Measurements from ENCODE around the gene TMCO1.
"Not testable (repeated sequence)": the region's sequence is repeated elsewhere in the genome, so short reads cannot be mapped to it uniquely, and the experiment has no call there.

Gene TMCO1

DNA sequence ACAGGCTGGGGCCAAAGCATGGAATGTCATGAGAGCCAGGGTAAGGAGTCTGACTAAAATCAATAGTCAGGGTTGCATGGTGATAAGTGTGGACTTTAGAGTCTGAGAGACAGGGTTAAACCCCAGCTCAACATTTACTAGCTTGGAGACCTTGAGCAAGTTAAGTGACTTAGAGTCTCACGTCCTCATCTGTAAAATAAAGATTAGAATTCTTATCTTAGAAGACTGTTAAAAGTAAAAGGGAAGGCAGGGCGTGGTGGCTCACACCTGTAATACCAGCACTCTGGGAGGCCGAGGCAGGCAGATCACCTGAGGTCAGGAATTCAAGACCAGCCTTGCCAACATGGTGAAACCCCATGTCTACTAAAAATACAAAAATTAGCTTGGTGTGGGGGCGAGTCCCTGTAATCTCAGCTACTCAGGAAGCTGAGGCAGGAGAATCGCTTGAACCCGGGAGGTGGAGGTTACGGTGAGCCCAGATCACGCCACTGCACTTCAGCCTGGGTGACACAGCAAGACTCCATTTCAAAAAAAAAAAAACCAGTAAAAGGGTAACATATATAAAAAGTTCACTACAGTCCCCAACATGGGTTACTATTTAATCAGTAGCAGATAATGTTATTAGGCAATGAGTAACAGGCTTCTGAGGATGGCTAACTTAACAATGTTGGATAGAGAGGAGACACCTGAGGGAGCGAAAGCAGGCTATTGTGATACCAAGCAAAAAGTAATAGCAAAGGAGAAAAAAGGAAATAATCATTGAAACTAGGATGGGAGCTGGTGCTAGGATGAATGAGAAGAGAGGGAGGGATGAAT lies 20.8 kb downstream of the TMCO1 start:
- DNase-seq (ENCODE audit: low read depth in 3 of 3, low spot score in 1 of 3), result no peak

DNA sequence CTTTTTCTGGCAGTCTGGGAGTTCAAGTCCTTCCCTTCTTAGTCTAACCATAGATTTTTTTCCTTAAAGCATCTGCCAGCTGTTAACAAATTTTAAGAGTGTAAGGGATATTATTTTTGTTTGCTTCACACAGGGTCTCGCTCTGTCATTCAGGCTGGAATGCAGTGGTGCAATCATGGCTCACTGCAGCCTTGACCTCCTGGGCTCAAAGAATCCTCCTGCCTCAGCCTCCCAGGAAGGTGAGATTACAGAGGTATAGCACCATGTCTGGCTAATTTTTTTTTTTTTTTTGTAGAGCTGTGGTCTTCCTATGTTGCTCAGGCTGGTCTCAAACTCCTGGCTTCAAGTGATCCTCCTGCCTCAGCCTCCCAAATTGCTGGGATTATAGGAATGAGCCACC lies 23.8 kb downstream of the TMCO1 start:
- DNase-seq (ENCODE audit: low read depth in 3 of 3, low spot score in 1 of 3), result not testable (repeated sequence)

DNA sequence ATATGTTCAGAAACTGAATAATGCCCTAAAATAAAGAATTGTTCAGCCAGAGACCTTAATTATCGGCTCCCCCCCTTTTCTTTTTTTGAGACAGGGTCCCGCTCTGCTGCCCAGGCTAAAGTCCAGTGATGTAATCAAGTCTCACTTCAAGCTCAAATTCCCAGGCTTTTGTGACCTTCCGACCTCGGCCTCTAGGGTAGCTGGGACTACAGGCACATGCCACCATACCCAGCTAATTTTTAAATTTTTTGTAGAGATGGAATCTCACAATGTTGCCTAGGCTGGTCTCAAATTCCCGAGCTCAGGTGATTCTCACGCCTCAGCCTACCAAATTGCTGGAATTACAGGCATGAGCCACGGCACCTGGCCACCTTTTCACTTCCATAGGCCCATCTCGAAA lies 26.5 kb downstream of the TMCO1 start:
- DNase-seq (ENCODE audit: low read depth in 3 of 3, low spot score in 1 of 3), result no peak

DNA sequence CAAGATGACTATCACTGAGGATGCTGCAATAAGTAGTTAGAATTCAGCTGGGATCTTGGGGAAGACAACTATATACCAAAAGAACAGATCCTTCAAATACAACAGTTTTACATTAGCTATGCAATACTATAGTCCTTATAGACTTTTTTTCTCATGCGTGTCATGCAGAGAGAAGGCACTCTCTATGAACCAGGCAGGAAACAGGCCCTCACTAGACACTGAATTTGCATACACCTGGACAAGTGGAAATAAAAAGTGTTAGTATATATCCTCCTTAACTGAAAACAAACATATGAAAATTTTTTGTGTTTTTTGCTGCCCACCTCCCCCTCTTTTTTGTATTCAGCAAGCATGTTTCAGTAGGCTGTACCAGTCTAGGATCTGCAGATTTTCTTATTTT lies 29.9 kb downstream of the TMCO1 start:
- DNase-seq (ENCODE audit: low read depth in 3 of 3, low spot score in 1 of 3), result no peak

DNA sequence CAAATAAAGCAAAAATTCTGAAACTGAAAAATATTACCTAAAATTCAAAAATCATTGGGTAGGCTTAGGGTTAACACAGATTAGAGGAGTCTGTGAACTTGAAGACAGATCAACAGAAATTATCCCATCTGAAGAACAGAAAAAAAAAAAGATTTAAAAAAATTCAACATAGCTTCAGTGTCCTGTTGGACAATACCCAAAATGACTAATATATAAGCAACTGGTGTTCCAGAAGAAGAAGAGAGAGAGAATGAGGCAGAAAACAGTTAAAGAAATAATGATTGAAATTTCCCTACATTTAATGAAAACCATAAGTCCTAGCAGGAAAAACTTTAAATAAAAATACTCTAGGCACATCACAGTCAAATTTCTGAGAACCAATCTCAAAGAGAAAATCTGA lies 31.5 kb downstream of the TMCO1 start:
- no peak for DNase-seq (ENCODE audit: low read depth in 3 of 3, low spot score in 1 of 3)

DNA sequence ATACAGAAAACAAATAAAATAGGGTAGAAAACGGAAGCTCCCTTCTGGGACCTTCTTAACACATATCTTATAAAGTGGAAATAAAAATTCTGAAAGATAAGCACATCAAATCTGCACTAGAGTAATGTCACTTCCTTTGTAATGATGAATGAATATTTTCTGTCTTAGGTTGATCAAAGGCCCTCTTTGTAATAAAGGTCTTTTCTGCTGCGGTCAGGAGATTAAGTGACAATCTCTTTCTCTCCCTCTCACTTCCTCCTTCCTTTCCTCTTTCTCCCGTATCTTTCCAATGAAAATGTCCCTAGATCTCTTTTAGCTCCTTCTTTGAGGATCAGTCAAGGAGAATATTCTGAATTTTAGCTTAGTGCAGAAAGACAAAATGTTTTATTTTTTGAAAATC lies 33.8 kb downstream of the TMCO1 start:
- no peak for DNase-seq (ENCODE audit: low read depth in 3 of 3, low spot score in 1 of 3)

DNA sequence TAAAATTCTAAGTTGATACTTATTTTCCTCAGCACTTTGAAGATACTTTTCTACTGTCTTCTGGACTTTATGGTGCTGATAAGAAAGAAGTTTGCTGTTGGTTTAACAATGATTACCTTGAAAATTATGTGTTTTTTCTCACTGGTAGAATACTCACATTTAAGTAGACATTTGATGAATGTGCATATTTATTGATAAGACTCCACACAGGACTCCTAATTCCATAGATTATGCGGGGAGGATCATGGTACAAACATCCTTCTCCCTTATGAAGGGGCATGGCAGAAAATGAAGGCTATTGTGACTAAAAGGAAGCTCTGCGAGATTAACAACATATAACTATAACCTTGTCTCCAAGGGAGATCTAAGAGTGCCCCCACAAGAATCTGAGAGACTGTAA lies 41.8 kb downstream of the TMCO1 start:
- DNase-seq (ENCODE audit: low read depth in 3 of 3, low spot score in 1 of 3), result no peak

DNA sequence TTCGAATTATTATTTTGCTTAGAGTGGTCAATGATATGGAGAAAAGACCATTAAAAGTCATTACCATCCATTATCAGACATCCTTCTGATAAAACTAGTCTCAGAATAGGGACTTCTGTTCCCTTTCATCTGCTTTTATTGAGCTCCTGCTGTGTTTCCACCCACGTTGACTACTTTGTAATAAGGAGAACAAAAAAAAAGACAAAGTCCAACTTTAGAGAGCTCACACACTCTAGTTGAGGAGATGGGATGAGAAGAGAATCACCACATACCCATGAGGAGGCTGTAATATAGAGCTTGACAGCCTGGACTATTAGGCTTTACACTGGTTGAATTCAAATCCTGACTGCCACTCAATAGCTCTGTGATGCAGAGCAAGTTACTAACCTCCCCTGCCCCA lies 42.5 kb downstream of the TMCO1 start:
- DNase-seq (ENCODE audit: low read depth in 3 of 3, low spot score in 1 of 3), result no peak

DNA sequence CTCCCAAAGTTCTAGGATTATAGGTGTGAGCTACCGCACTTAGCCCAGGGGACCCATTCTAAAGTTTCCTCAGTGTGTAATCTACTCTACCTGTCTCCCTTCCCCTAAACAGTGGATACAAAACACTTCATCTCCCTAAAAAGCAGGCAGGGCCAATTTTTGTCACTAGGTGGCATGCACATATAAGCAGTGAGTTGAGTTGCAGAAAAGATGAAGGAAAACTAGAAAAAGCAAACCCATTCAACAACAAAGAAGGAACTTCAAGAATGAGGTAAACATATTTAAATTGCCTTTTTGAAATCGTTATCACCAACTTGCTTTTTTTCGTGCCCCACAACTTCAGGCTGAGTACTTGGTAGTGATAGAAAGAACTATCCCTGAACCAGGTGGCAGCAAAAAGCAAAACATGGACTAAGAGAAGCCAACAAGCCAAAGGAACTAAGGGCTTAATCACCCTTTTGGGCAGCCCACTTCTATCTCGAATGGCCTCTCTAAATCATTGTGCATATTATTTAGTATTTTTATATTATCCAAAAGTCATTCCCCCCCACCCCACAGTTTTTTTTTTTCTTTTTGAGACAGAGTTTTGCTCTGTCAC lies 50.7 kb downstream of the TMCO1 start:
- no peak for DNase-seq (ENCODE audit: low read depth in 3 of 3, low spot score in 1 of 3)

DNA sequence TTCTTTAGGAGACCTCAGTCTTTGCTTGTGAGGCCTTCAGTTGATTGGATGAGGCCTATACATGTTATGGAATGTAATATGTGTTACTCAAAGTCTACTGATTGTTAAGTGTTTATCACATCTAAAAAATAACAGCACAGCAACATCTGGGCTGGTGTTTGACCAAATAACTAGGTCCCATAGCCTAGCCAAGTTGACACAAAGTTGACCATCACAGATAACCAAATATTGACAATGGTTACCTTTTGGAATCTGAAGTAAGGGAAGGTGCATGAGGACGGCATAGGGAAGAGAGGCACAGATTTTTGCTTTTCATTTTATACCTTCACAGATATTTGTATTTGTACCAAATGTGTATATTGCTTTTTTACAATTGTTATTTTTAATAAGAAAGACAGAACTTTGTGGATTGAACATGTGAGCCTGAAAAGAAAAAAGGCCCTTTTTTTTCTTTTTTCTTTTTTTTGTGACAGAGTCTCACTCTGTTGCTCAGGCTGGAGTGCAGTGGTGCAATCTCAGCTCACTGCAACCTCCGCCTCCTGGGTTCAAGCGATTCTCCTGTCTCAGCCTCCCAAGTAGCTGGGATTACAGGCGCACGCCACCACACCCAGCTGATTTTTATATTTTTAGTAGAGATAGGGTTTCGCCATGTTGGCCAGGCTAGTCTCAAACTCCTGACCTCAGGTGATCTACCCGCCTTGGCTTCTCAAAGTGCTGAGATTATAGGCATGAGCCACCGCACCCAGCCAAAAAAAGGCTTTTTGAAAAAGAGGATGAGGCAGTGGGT lies 52.2 kb downstream of the TMCO1 start:
- DNase-seq (ENCODE audit: low read depth in 3 of 3, low spot score in 1 of 3), result not testable (repeated sequence)

DNA sequence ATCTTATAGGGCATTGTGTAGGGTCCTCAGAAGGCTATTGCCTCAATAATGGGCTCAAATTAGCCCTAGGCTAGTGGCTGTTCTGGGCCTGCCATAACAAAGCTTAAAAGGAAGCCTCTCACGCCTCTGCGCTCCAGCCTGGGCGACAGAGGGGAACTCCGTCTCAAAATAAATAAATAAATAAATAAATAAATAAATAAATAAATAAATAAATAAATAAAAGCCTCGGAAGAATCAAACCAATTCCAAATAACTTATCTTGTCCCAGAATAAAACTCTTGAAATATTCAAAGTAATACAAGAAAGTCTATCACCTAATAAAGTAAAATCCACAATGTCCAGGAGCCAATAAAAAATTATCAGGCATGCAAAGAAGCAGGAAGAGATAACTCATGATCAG lies 55.9 kb downstream of the TMCO1 start:
- no peak for DNase-seq (ENCODE audit: low read depth in 3 of 3, low spot score in 1 of 3)

DNA sequence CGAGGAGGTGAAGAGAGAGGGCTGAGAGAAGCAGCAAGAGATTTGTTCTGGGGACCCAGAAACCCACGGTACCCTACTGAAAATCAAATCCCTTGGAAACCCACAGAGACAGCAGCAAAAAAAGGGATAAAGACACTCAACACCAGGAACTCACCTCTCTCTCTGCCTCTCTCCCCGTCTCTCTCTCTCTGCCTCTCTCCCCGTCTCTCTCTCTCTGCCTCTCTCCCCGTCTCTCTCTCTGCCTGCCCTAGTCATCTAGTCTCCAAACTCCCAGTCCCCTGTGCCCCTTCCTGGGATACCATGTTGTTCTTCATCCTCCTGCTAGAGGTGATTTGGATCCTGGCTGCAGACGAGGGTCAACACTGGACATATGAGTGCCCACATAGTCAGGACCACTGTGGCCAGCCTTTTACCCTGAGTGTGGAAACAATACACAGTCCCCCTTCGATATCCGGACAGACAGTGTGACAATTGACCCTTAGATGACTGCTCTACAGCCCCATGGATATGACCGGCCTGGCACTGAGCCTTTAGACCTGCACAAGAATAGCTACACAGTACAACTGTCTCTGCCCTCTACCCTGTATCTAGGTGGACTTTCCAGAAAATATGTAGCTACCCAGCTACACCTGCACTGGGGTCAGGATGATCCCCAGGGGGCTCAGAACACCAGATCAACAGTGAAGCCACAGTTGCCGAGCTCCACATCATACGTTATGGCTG lies 60.5 kb downstream of the TMCO1 start:
- DNase-seq (ENCODE audit: low read depth in 3 of 3, low spot score in 1 of 3), result no peak

DNA sequence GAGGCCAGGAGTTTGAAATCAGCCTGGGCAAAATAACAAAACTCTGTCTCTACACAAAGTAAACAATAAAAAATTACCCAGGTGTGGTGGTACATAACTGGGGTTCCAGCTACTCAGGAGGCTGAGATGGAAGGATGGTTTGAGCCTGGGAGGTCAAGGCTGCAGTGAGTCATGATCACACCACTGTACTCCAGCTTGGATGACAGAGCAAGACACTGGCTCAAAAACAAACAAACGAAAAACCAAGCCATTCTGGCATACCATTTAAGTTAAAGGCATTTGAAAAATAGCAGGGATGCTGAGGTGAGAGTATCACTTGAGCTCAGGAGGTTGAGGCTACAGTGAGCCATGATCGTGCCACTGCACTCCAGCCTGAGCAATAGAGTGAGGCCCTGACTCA lies 65.0 kb downstream of the TMCO1 start:
- DNase-seq (ENCODE audit: low read depth in 3 of 3, low spot score in 1 of 3), result no peak

DNA sequence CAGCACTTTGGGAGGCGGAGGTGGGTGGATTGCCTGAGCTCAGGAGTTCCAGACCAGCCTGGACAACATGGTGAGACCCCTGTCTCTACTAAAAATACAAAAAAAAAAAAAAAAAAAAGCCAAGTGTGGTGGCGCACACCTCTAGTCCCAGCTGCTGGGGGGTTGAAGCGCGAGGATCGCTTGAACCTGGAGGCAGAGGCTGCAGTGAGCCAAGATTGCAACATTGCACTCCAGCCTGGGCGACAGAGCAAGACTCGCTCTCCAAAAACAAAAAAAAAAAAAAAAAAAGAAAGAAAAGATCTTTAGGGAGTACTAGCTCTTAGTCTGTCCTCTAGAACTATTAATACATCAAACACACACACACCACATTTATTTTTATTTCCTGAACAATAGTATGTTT lies 66.7 kb downstream of the TMCO1 start:
- DNase-seq (ENCODE audit: low read depth in 3 of 3, low spot score in 1 of 3), result not testable (repeated sequence)

DNA sequence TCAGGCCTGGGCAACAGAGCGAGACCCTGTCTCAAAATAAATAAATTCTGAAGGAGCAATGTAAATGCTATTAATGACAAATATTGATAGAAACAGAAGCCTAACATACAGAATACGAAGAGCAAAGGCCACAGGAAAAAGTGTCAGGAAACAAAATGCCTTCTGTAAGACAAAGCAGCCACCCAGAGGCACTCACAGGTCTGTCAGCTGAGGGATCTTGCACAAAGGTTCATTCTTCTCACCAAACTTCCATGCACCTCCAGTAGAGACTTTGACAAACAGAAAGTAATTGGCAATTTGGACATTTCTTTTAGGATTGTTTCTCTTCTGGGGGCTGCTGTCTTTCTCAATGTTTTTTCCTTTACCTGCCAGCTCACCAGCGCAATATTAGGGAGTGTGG lies 69.1 kb downstream of the TMCO1 start:
- no peak for DNase-seq (ENCODE audit: low read depth in 3 of 3, low spot score in 1 of 3)

DNA sequence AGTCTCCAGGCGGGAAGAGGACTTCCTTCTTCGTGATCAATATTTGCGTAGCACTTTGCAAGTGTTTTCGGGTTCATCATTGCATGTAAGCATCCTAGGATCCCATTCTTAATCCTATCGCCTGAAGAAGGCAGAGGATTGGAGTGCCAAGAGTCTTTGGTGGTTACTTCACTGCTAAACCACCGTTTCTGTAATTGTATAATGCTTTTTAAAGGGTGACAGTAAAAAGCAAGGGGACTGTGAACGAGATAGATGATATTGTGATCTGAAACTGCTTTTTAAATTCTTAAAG lies 70.0 kb downstream of the TMCO1 start:
- no peak for DNase-seq (ENCODE audit: low read depth in 3 of 3, low spot score in 1 of 3)

DNA sequence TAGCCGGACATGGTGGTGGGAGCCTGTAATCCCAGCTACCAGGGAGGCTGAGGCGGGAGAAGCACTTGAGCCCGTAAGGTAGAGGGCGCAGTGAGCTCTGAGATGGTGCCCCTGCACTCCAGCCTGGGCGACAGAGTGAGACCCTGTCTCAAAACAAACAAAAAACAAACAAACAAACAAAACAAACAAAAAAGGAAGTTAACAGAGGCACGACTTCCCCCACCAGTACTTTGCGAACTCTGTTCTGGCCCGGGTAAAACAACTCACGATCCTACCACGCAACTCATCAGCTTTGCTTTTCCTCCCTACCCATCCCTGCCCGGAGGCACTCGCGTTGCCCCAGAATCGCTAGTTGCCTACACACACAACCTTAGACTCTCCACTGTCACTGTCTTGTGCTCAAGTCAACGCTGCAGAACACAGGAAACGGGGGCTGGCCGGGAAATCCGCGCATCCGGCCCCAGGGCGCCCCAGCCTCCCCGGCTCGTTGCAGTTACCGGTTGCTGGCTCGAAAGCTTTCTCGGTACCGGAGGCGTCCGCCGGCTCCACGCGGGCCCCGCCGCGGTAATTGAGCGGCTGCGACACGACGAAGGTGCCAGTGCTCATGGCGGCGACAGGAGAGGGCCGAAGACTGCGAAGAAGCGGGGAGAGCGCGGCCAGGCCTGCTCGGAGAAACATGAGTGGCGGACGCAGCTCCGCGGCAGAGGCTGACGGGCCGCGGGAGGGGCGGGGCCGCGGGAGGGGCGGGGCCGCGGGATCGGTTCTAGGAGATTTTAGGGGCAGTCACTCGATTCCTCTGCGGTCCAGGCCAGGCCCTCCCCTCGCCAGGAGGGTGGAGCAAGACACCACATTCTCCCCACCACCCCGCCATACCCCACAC lies 70.5 kb downstream of the TMCO1 start, which contains the start of gene ALDH9A1:
TSS of gene ALDH9A1 (minus strand) at position 682 of the 880 bp plus-strand sequence. CDS start at position 678, 4 bp downstream.
- peak; percentile 47 to 85 (median 56) for DNase-seq (ENCODE audit: low read depth in 3 of 3, low spot score in 1 of 3)

DNA sequence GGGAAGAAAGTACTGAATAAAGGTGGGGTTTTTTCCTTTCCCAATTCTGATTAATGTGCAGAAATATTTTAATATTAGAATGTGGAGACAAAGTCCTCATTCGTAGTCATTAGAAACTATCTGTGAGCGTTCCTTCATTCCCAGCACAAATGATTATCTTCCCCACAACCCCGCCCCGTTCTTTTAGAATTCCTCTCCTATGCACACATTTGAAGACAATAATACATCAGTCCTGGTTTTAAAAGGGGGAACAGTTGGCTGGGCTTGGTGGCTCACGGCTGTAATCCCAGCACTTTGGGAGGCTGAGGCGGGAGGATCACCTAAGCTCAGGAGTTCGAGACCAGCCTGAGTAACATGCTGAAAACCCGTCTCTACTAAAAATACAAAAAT lies 71.2 kb downstream of the TMCO1 start:
- no peak for DNase-seq (ENCODE audit: low read depth in 3 of 3, low spot score in 1 of 3)

DNA sequence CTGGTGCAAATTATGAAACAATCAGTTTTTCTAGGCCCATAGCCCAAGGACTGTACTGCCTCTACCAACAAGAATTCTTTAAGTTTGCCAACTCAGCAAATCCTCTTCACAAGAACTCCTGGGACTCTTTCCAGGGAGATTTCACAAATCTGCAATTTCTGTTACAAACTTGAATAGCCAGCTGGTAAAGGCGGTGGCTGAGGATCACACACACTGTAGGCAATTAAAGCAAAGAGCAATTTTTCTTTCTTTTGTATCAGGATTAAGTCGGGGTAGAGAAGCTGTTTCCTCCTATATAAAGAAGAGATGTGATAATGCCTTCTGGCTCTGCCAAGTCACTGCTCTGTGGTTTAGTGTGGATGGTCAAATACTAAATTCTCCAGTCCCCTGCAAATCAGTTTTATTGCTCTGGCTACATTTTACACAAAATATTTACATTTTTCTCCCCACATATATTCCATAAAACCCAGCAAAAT lies 72.0 kb downstream of the TMCO1 start:
- DNase-seq (ENCODE audit: low read depth in 3 of 3, low spot score in 1 of 3), result no peak

DNA sequence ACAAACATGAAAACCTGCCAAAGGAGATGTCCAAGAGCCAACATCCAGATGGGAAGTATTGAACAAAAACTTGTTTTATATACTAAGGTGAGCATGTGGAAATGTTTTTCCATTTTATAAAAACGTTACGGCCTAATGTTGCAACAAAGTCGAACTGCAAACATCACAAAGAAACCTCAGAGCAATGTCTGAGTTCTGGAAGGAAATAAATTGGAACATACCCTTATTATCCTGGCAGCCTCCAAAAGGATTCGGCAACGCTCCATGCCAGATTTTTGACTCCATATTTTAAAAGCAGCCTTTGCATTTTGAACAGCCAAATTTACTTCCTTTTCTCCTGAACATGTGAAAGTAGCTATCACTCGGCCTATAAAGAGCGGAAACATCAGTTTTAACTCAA lies 73.6 kb downstream of the TMCO1 start:
- DNase-seq (ENCODE audit: low read depth in 3 of 3, low spot score in 1 of 3), result no peak

DNA sequence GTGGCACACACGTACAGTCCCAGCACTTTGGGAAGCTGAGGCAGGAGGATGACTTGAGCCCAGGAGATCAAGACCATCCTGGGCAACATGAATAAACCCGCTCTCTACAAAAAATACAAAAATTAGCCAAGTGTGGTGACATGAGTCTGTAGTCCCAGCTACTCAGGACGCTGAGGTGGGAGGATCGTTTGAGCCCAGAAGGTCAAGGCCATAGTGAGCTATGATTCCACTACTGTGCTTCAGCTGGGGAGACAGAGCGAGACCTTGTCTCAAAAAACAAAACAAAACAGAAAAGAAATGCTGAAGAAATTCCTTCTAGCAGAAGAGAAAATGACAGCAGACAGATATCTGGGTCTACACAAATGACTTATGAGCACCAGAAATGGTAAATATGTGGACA lies 80.6 kb downstream of the TMCO1 start:
- no peak for DNase-seq (ENCODE audit: low read depth in 3 of 3, low spot score in 1 of 3)

Measured in stimulated activated CD4-positive, alpha-beta T cell treated with anti-CD3 and anti-CD28 coated beads, TNF-alpha, amount 100 ng/mL, for 1 hour (primary cell).